HepG2 (cell line): Measurements from ENCODE around the gene CELF4. TPM values are rescaled to one million over a fixed set of nuclear protein-coding genes. Genes with fewer than 3 reads are reported as not detected.

Source experiments
- ATAC-seq: fragments of 200-7000 bp; cut with Tn5 transposase; 3 replicates; pipeline ENCODE4 v1.9.1; 2020; ENCODE audit warnings: mild to moderate bottlenecking, moderate library complexity
- BruUV-seq: library from RNA; stranded (reverse); fragments of 400-500 nt; replicated peaks from 2 replicates; lab custom pipeline; 2021; lab: Mats Ljungman, UMichigan
- CTCF ChIA-PET: fragments of 300-600 bp; formaldehyde crosslinking; extraction: SDS; loops from one replicate; lab custom pipeline; 2021; ENCODE audit warnings: low total read pairs, inconsistent platforms, low intra/inter-chr PET ratio; lab: Yijun Ruan, JAX
- POLR2A ChIA-PET: fragments of 350-600 bp; sonication (Branson Sonifier 250); formaldehyde crosslinking; loops from one replicate; lab custom pipeline; 2020; ENCODE audit warnings: antibody characterized with exemption, inconsistent platforms; lab: Yijun Ruan, JAX
- DNase-seq: peaks from one replicate; pipeline ENCODE4 v3.0.0-alpha.2; 2015; ENCODE audit warnings: low spot score
- FAIRE-seq: peaks from 3 replicates; lab custom pipeline; 2011; peaks lifted over from hg19 to GRCh38; lab: Jason Lieb, UNC
- H2AFZ ChIP-seq: one replicate; pipeline ENCODE4 v1.6.1; 2011; ENCODE audit warnings: low read length, inconsistent platforms
- H3K27ac ChIP-seq: fragments of 300-600 bp; 3 replicates; pipeline ENCODE4 v1.8.0; 2011; ENCODE audit warnings: mixed run types, mild to moderate bottlenecking, mixed read lengths, low read length, inconsistent platforms; ENCODE audit not compliant: insufficient read depth; ENCODE audit errors: extremely low read length
- H3K27me3 ChIP-seq, 2 experiments: fragments of 200-600 bp in 1 of 2; 2 replicates in 1 of 2; 3 replicates in 1 of 2; pipeline versions ENCODE4 v1.6.0 to v1.8.0; 2011; ENCODE audit warnings: low read length in 2 of 2, mild to moderate bottlenecking in 2 of 2, moderate library complexity in 2 of 2, inconsistent platforms in 1 of 2; ENCODE audit not compliant: insufficient read depth in 2 of 2, control insufficient read depth in 1 of 2
- H3K36me3 ChIP-seq, 2 experiments: fragments of 200-600 bp in 1 of 2; replicated peaks in 1 of 2; 2 replicates in 1 of 2; 3 replicates in 1 of 2; pipeline versions ENCODE4 v1.5.1 to v1.8.0; 2011; ENCODE audit warnings: low read length in 2 of 2, inconsistent platforms in 1 of 2; ENCODE audit not compliant: insufficient read depth in 2 of 2, control insufficient read depth in 1 of 2
- H3K4me1 ChIP-seq: 2 replicates; pipeline ENCODE4 v1.5.1; 2012; ENCODE audit warnings: low read length, inconsistent platforms; ENCODE audit not compliant: insufficient read depth
- H3K4me2 ChIP-seq: 2 replicates; pipeline ENCODE4 v1.6.0; 2011; ENCODE audit warnings: low read depth, low read length, inconsistent platforms
- H3K4me3 ChIP-seq, 3 experiments: fragments of 200-600 bp in 1 of 3; sonication (generic), shearing (Covaris generic) in 1 of 3; replicated peaks in 1 of 3; 2 replicates each; pipeline ENCODE4 v1.5.1; 2011 to 2016; ENCODE audit warnings: low read length in 3 of 3, inconsistent platforms in 2 of 3, low read depth in 2 of 3, mild to moderate bottlenecking in 2 of 3, control low read depth in 1 of 3, mixed read lengths in 1 of 3; ENCODE audit not compliant: insufficient read depth in 1 of 3
- H3K79me2 ChIP-seq: one replicate; pipeline ENCODE4 v1.6.1; 2011; ENCODE audit warnings: low read length, inconsistent platforms; ENCODE audit not compliant: insufficient read depth
- H3K9ac ChIP-seq: 2 replicates; pipeline ENCODE4 v1.6.0; 2011; ENCODE audit warnings: mild to moderate bottlenecking, low read depth, low read length, inconsistent platforms; ENCODE audit not compliant: insufficient read depth
- H3K9me3 ChIP-seq: 2 replicates; pipeline ENCODE4 v1.5.1; 2012; ENCODE audit warnings: mild to moderate bottlenecking, low read length
- H4K20me1 ChIP-seq: 2 replicates; pipeline ENCODE4 v1.6.0; 2011; ENCODE audit warnings: inconsistent platforms, mild to moderate bottlenecking, low read length, moderate library complexity; ENCODE audit not compliant: insufficient read depth
- FOSL2 ChIP-seq: sonication (generic); formaldehyde crosslinking; IDR thresholded peaks from 2 replicates; pipeline ENCODE4 v1.4.0; 2020; ENCODE audit warnings: missing genetic modification reagents
- HNF4A ChIP-seq: sonication (generic); formaldehyde crosslinking; IDR thresholded peaks from 2 replicates; pipeline ENCODE4 v1.4.0; 2020; ENCODE audit warnings: missing genetic modification reagents
- JUNB ChIP-seq: sonication (generic); formaldehyde crosslinking; IDR thresholded peaks from 2 replicates; pipeline ENCODE4 v1.8.0; 2022; ENCODE audit warnings: missing genetic modification reagents, mild to moderate bottlenecking, borderline replicate concordance
- MTF2 ChIP-seq: sonication (generic); formaldehyde crosslinking; IDR thresholded peaks from 2 replicates; pipeline ENCODE4 v1.5.0; 2020; ENCODE audit warnings: missing genetic modification reagents, borderline replicate concordance
- WGBS: methylation state at CpG from one replicate; pipeline ENCODE4 v1.1.6; 2017; ENCODE audit warnings: low lambda C conversion rate; 5-methylcytosine and 5-hydroxymethylcytosine counted together
- in situ Hi-C: cut with HindIII; loops from 2 replicates; pipeline ENCODE4 v1.10.0; 2017; ENCODE audit warnings: low pct_unique_long_range_greater_than_20kb; ENCODE audit not compliant: extremely low pct_ligation_motif_present
- intact Hi-C: fragments of 100-400 bp; cut with micrococcal nuclease; formaldehyde crosslinking; loops from one replicate; pipeline ENCODE4 v1.10.0; 2022; ENCODE audit not compliant: unreplicated experiment
- polyA plus RNA-seq, 8 experiments: library from polyadenylated mRNA; depleted of rRNA in 3 of 8; stranded (reverse) in 7 of 8; unstranded in 1 of 8; fragments of >200 nt; fragmentation: Illumina TruSeq in 4 of 8; extraction: Trizol in 4 of 8; gene quantifications; 2 replicates each; pipeline versions ENCODE4 v1.2.1 to v1.2.3, GENCODE V29; 2011 to 2016; ENCODE audit warnings: low read depth in 4 of 8, missing spikeins in 1 of 8, mixed read lengths in 1 of 8; ENCODE audit not compliant: insufficient read depth in 1 of 8
- total RNA-seq, 5 experiments: library from RNA; depleted of rRNA; stranded (reverse); fragments of >200 nt; fragmentation: Illumina TruSeq; extraction: Trizol; gene quantifications; 2 replicates each; pipeline ENCODE4 v1.2.3, GENCODE V29; 2016; ENCODE audit warnings: low read depth in 1 of 5

The CELF4 gene
- total and polyA plus RNA-seq, 2 of the 13 experiments (the other 11 are each of a cell fraction or from before 2014, with no cell fraction given): not detected

DNA sequence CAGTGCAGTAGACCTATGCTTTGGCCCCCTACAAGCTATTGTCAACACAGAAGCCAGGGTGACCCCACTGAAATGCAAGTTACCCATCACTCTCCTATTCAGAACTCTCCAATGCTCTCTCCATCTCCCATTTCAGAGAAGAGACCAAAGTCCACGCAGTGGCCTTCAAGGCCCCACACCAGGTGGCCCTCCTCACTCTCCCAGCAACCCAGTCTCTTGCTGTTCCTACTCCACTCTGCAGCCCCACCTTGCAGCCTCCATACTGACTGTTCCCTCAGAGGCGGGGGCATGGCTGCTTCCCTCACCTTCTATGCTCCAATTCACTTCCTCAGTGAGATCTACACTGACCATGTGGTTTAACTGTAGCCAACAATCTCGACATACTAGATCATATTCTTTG lies 313.3 kb downstream of the CELF4 start:
- H3K79me2 ChIP-seq: no peaks in the 10 kb centered on the region
- no peak overlapping the region for H3K9ac ChIP-seq
- no peak overlapping the region for H2AFZ ChIP-seq
- intact Hi-C loops (no loop called here), in situ Hi-C loops (no loop called here)
- no peak overlapping the region for H3K27ac ChIP-seq
- no peak overlapping the region for H3K4me3 ChIP-seq
- H3K4me1 ChIP-seq: peaks cover 8% of the 10 kb centered on the region
- peak; percentile 26; the same call in 1 of the 2 replicates for TF ChIP-seq HNF4A (CRISPR knock-in tag)
- no peak for TF ChIP-seq MTF2 (CRISPR knock-in tag)
- no peak overlapping the region for H3K4me2 ChIP-seq
- CTCF ChIA-PET: no interaction called here
- POLR2A ChIA-PET: no interaction called here
- ATAC-seq (no peak), DNase-seq (no peak), FAIRE-seq (no peak)
- 0 out of 2 replicates have a peak, but pooled peaks cover 3% of the 10 kb centered on the region for H4K20me1 ChIP-seq
- BruUV-seq: no TSS peak
- peaks cover 1 to 39% of the 10 kb centered on the region in 2 experiments; a peak in 4 of 5 replicates for H3K27me3 ChIP-seq
- 65% methylated on average over 3 of the region's 3 CpGs for WGBS
- H3K36me3 ChIP-seq: no peaks in the 10 kb centered on the region
- no peaks in the 10 kb centered on the region for H3K9me3 ChIP-seq

- CTCF ChIA-PET: no interaction called here
- intact Hi-C loops: no loop called here
- in situ Hi-C loops: no loop called here
- H3K27me3 ChIP-seq: peaks cover 1 to 32% of the 10 kb centered on the region in 2 experiments; a peak in 4 of 5 replicates
- BruUV-seq: no TSS peak
- 0 out of 2 replicates have a peak, but pooled peaks cover 3% of the 10 kb centered on the region for H4K20me1 ChIP-seq
- POLR2A ChIA-PET: no interaction called here
- H3K36me3 ChIP-seq: no peaks in the 10 kb centered on the region
- H2AFZ ChIP-seq: no peak overlapping the region
- H3K4me3 ChIP-seq: no peak overlapping the region
- no peaks in the 10 kb centered on the region for H3K9me3 ChIP-seq
- DNase-seq: no peak
- H3K79me2 ChIP-seq: no peaks in the 10 kb centered on the region
- H3K27ac ChIP-seq: no peak overlapping the region
- FAIRE-seq: no peak
- no peak overlapping the region for H3K9ac ChIP-seq
- ATAC-seq: no peak
- 4% methylated on average over 3 of the region's 3 CpGs for WGBS
- no peak overlapping the region for H3K4me2 ChIP-seq
- H3K4me1 ChIP-seq: peaks cover 8% of the 10 kb centered on the region
- peak; percentile 41 for TF ChIP-seq FOSL2 (CRISPR knock-in tag)
- TF ChIP-seq JUNB (CRISPR knock-in tag): no peak
- TF ChIP-seq, all 625 proteins: peak for 1
Observed at GRCh38 chr18:37251679-37252078, 313.9 kb downstream of the CELF4 start.
